Erythroblast (primary cell): ENCODE measurements around the gene SLC46A1.

Source experiments
- GATA1 ChIP-seq: IDR thresholded peaks from 2 replicates; pipeline ENCODE4 v1.6.1; 2011; ENCODE audit warnings: low read depth, mild to moderate bottlenecking, control low read depth, low read length, moderate library complexity
- POLR2A ChIP-seq: IDR thresholded peaks from 2 replicates; pipeline ENCODE4 v1.6.1; 2011; ENCODE audit warnings: mild to moderate bottlenecking, low read length

- TF ChIP-seq POLR2A (no peak), GATA1 (no peak)
Measured at GRCh38 chr17:28397687-28398279, 8.2 kb downstream of the SLC46A1 start.
